ENCODE measurements around the gene LRRC25. TPM values are rescaled to one million over a fixed set of nuclear protein-coding genes. Genes with fewer than 3 reads are reported as not detected.

LRRC25 gene
- polyA plus RNA-seq, 1 donor from 2014 or later, result not detected

- H3K27me3 ChIP-seq (ENCODE audit: insufficient read depth, low read depth, low read length), result peaks cover 9% of the 10 kb centered on the region
Measured at GRCh38 chr19:18386543-18387271, 10.7 kb downstream of the LRRC25 start.

DNA sequence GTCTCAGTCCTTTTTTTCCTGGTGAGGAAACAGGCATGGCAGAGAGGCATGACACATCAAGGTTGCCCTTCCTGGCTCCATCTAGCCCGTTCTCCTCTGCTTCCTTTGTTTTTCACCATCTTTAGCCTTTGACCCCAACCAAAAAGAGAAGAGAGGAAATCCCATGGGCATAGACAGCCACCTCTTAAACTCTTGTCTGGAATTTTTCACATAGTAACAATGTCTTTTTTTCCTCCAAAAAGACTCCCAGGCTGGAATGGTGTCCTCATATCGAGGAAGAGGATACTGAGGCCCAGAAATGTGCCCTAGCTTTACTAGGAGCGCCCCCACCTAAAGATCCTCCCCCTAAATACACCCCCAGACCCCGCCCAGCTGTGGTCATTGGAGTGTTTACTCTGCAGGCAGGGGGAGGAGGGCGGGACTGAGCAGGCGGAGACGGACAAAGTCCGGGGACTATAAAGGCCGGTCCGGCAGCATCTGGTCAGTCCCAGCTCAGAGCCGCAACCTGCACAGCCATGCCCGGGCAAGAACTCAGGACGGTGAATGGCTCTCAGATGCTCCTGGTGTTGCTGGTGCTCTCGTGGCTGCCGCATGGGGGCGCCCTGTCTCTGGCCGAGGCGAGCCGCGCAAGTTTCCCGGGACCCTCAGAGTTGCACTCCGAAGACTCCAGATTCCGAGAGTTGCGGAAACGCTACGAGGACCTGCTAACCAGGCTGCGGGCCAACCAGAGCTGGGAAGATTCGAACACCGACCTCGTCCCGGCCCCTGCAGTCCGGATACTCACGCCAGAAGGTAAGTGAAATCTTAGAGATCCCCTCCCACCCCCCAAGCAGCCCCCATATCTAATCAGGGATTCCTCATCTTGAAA, 11.5 kb downstream of the LRRC25 start, which contains the start of gene GDF15:
Gene GDF15, plus strand, starts transcription at position 484 of the 868 bp plus-strand sequence. Its CDS starts 32 bp downstream, at position 516.
- Histone ChIP-seq H4K20me1 (ENCODE audit: insufficient read depth) (no peaks in the 10 kb centered on the region), H2AFZ (ENCODE audit: low read depth, low read length) (no peak within 1 kb of the TSS), H3K79me2 (replicated peaks; ENCODE audit: insufficient read depth, low read length) (no peaks in the 10 kb centered on the region), H3K4me3 (ENCODE audit: low read length) (no peak within 1 kb of the TSS), H3K27ac (ENCODE audit: low read length) (no peak within 1 kb of the TSS), H3K36me3 (ENCODE audit: insufficient read depth, low read length) (no peaks in the 10 kb centered on the region), H3F3A (ENCODE audit: insufficient read depth, low read length, poor library complexity, severe bottlenecking) (no peaks in the 10 kb centered on the region), H3K9me2 (ENCODE audit: insufficient read depth, low read length) (no peaks in the 10 kb centered on the region), H3K9ac (ENCODE audit: low read length) (no peak within 1 kb of the TSS), H3K9me3 (ENCODE audit: low read length) (no peaks in the 10 kb centered on the region), H3K27me3 (ENCODE audit: insufficient read depth, low read depth, low read length) (peaks cover 9% of the 10 kb centered on the region), H3K4me2 (ENCODE audit: low read length) (no peak within 1 kb of the TSS)
- TF ChIP-seq EZH2 (IDR thresholded peaks at IDR 0.05; ENCODE audit: borderline replicate concordance, insufficient read depth, low read length, poor library complexity, severe bottlenecking), result no peak
- TF ChIP-seq, protein P1, sequence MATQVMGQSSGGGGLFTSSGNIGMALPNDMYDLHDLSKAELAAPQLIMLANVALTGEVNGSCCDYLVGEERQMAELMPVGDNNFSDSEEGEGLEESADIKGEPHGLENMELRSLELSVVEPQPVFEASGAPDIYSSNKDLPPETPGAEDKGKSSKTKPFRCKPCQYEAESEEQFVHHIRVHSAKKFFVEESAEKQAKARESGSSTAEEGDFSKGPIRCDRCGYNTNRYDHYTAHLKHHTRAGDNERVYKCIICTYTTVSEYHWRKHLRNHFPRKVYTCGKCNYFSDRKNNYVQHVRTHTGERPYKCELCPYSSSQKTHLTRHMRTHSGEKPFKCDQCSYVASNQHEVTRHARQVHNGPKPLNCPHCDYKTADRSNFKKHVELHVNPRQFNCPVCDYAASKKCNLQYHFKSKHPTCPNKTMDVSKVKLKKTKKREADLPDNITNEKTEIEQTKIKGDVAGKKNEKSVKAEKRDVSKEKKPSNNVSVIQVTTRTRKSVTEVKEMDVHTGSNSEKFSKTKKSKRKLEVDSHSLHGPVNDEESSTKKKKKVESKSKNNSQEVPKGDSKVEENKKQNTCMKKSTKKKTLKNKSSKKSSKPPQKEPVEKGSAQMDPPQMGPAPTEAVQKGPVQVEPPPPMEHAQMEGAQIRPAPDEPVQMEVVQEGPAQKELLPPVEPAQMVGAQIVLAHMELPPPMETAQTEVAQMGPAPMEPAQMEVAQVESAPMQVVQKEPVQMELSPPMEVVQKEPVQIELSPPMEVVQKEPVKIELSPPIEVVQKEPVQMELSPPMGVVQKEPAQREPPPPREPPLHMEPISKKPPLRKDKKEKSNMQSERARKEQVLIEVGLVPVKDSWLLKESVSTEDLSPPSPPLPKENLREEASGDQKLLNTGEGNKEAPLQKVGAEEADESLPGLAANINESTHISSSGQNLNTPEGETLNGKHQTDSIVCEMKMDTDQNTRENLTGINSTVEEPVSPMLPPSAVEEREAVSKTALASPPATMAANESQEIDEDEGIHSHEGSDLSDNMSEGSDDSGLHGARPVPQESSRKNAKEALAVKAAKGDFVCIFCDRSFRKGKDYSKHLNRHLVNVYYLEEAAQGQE (IDR thresholded peaks at IDR 0.05; ENCODE audit: borderline replicate concordance), result no peak
- no peak for TF ChIP-seq EP300 (conservative IDR thresholded peaks at IDR 0.05; ENCODE audit: poor library complexity, severe bottlenecking)

More at GRCh38 chr19:18386543-18387271, 10.7 kb downstream of the LRRC25 start:
- H3K36me3 ChIP-seq (ENCODE audit: insufficient read depth, low read length), result no peaks in the 10 kb centered on the region
- H3K4me3 ChIP-seq (ENCODE audit: low read length), result no peak overlapping the region
- no peaks in the 10 kb centered on the region for H3K9me3 ChIP-seq (ENCODE audit: low read length)
- H3F3A ChIP-seq (ENCODE audit: insufficient read depth, low read length, poor library complexity, severe bottlenecking), result no peaks in the 10 kb centered on the region
- no peaks in the 10 kb centered on the region for H4K20me1 ChIP-seq (ENCODE audit: insufficient read depth)
- no peak overlapping the region for H3K27ac ChIP-seq (ENCODE audit: low read length)
- no peaks in the 10 kb centered on the region for H3K79me2 ChIP-seq (replicated peaks; ENCODE audit: insufficient read depth, low read length)
- no peaks in the 10 kb centered on the region for H3K9me2 ChIP-seq (ENCODE audit: insufficient read depth, low read length)
- TF ChIP-seq SMC3 (conservative IDR thresholded peaks at IDR 0.05; ENCODE audit: poor library complexity) (no peak), POLR2AphosphoS5 (IDR thresholded peaks at IDR 0.05) (no peak), MXI1 (conservative IDR thresholded peaks at IDR 0.05; ENCODE audit: poor library complexity, severe bottlenecking) (no peak), EP300 (conservative IDR thresholded peaks at IDR 0.05; ENCODE audit: poor library complexity, severe bottlenecking) (no peak), RAD21 (conservative IDR thresholded peaks at IDR 0.05) (no peak), EZH2 (IDR thresholded peaks at IDR 0.05; ENCODE audit: borderline replicate concordance, insufficient read depth, low read length, poor library complexity, severe bottlenecking) (no peak), TAF1 (IDR thresholded peaks at IDR 0.05; ENCODE audit: low read depth) (no peak)
- TF ChIP-seq, protein P1 (IDR thresholded peaks at IDR 0.05; ENCODE audit: borderline replicate concordance), result no peak
- TF ChIP-seq, protein P2, sequence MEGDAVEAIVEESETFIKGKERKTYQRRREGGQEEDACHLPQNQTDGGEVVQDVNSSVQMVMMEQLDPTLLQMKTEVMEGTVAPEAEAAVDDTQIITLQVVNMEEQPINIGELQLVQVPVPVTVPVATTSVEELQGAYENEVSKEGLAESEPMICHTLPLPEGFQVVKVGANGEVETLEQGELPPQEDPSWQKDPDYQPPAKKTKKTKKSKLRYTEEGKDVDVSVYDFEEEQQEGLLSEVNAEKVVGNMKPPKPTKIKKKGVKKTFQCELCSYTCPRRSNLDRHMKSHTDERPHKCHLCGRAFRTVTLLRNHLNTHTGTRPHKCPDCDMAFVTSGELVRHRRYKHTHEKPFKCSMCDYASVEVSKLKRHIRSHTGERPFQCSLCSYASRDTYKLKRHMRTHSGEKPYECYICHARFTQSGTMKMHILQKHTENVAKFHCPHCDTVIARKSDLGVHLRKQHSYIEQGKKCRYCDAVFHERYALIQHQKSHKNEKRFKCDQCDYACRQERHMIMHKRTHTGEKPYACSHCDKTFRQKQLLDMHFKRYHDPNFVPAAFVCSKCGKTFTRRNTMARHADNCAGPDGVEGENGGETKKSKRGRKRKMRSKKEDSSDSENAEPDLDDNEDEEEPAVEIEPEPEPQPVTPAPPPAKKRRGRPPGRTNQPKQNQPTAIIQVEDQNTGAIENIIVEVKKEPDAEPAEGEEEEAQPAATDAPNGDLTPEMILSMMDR (IDR thresholded peaks at IDR 0.05; ENCODE audit: poor library complexity, severe bottlenecking), result no peak
- H2AFZ ChIP-seq (ENCODE audit: low read depth, low read length), result no peak overlapping the region
- no peak overlapping the region for H3K9ac ChIP-seq (ENCODE audit: low read length)
- H3K4me2 ChIP-seq (ENCODE audit: low read length), result no peak overlapping the region

Measured in neural cell (in vitro differentiated cells).